TTC549 (cell line): ENCODE measurements around the gene CHMP2A.

Experiments
- FAIRE-seq: peaks from 2 replicates; lab custom pipeline; 2012; peaks lifted over from hg19 to GRCh38; lab: Jason Lieb, UNC

CHMP2A gene

GRCh38 chr19:58569943-58570670 is 15.2 kb upstream of the CHMP2A start:
- FAIRE-seq = no peak

- no peak for FAIRE-seq
Measured at GRCh38 chr19:58569191-58569942, 14.5 kb upstream of the CHMP2A start.

GRCh38 chr19:58568453-58569130 is 13.7 kb upstream of the CHMP2A start:
- no peak for FAIRE-seq

GRCh38 chr19:58566989-58567388 is 12.1 kb upstream of the CHMP2A start:
- FAIRE-seq = no peak

- no peak for FAIRE-seq
Measured at GRCh38 chr19:58563823-58564222, 8.9 kb upstream of the CHMP2A start.

- FAIRE-seq = no peak
Measured at GRCh38 chr19:58563034-58563573, 8.2 kb upstream of the CHMP2A start.

- no peak for FAIRE-seq
Measured at GRCh38 chr19:58562122-58563033, 7.5 kb upstream of the CHMP2A start.

GRCh38 chr19:58561373-58562121 is 6.6 kb upstream of the CHMP2A start:
- no peak for FAIRE-seq

- FAIRE-seq = no peak
Measured at GRCh38 chr19:58560921-58561320, 6.0 kb upstream of the CHMP2A start.

GRCh38 chr19:58560007-58560887 is 5.3 kb upstream of the CHMP2A start:
- FAIRE-seq = no peak

- FAIRE-seq = peak; percentile 68
Measured at GRCh38 chr19:58559275-58560006, 4.5 kb upstream of the CHMP2A start.

GRCh38 chr19:58558623-58559274 is 3.8 kb upstream of the CHMP2A start:
- FAIRE-seq = peak; percentile 90

- FAIRE-seq = no peak
Measured at GRCh38 chr19:58558066-58558622, 3.2 kb upstream of the CHMP2A start, which contains the start of gene UBE2M. TSS of gene UBE2M (minus strand) at chr19:58558611. CDS start at chr19:58558381, 230 bp downstream.

- no peak for FAIRE-seq
Measured at GRCh38 chr19:58557221-58558065, 2.5 kb upstream of the CHMP2A start.

GRCh38 chr19:58556622-58557220 is 1.8 kb upstream of the CHMP2A start:
- no peak for FAIRE-seq

GRCh38 chr19:58555920-58556621 is 1.2 kb upstream of the CHMP2A start:
- FAIRE-seq = no peak
